ENCODE data around the gene NTNG1.

- TF ChIP-seq, protein P1, sequence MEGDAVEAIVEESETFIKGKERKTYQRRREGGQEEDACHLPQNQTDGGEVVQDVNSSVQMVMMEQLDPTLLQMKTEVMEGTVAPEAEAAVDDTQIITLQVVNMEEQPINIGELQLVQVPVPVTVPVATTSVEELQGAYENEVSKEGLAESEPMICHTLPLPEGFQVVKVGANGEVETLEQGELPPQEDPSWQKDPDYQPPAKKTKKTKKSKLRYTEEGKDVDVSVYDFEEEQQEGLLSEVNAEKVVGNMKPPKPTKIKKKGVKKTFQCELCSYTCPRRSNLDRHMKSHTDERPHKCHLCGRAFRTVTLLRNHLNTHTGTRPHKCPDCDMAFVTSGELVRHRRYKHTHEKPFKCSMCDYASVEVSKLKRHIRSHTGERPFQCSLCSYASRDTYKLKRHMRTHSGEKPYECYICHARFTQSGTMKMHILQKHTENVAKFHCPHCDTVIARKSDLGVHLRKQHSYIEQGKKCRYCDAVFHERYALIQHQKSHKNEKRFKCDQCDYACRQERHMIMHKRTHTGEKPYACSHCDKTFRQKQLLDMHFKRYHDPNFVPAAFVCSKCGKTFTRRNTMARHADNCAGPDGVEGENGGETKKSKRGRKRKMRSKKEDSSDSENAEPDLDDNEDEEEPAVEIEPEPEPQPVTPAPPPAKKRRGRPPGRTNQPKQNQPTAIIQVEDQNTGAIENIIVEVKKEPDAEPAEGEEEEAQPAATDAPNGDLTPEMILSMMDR (IDR thresholded peaks at IDR 0.05), result no peak
- no peak for TF ChIP-seq POLR2AphosphoS5 (IDR thresholded peaks at IDR 0.05)
Observed at GRCh38 chr1:107183011-107183410, 42.2 kb downstream of the NTNG1 start.

Measured in esophagus muscularis mucosa (tissue), 3 donors.